Suprapubic skin (tissue), 4 donors: ENCODE data around the gene USP48.

Experiments
- CTCF ChIP-seq, 2 donors: fragments of 200-600 bp in 1 of 2; fragments of 450-650 bp in 1 of 2; sonication (generic) in 1 of 2; IDR thresholded peaks; one replicate each; pipeline ENCODE4 v1.5.1; 2016 to 2019; ENCODE audit warnings: antibody characterized with exemption in 2 of 2, mild to moderate bottlenecking in 1 of 2, moderate library complexity in 1 of 2
- EP300 ChIP-seq: sonication (generic); formaldehyde crosslinking; IDR thresholded peaks from one replicate; pipeline ENCODE4 v1.6.1; 2017; ENCODE audit warnings: antibody characterized with exemption
- POLR2A ChIP-seq, 2 donors: fragments of 450-650 bp; IDR thresholded peaks; one replicate each; pipeline ENCODE4 v1.6.1; 2017; ENCODE audit warnings: antibody characterized with exemption in 2 of 2, mild to moderate bottlenecking in 2 of 2, moderate library complexity in 2 of 2
- POLR2AphosphoS5 ChIP-seq, 3 donors: sonication (generic); formaldehyde crosslinking; IDR thresholded peaks; one replicate each; pipeline ENCODE4 v1.6.1; 2017; ENCODE audit warnings: antibody characterized with exemption in 3 of 3

DNA sequence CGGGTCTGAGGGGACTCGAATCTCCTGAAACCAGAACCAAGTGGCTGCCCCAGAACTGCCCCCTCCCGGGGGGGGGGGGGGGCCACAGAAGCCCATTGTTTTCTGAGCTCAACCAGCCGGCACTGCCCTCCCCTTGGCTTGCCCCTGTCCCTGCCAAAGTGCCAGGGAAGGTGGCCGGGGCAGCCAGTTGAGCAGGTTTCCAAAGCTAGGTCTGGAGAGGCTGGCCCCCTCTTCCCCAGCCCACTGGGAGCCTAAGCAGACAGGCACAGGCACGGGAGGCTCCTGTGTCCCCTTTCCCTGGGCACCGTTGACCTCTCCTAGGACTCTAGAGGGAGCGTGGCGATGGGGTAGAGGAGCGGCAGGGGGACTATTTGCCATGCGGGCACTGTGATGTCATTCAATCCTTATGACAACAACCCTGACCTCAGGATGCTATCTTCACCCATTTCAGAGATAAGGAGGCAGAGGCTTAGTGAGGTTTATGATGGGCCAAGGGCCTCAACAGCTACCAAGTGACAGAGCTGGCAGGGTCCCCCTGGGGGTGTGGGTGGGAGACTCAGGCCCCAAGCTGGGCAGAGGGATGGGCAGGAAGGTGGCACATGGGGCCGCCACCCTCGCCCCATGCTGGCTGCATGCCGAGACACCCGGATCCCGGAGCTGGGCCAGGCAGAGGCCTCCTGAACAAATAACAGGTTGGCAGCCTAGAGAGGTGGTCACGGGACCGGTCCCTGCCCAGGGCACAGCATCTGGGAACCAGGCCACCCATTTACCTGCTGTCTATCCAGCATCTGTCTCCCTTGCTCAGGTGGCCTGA, 148.8 kb downstream of the USP48 start:
- TF ChIP-seq POLR2AphosphoS5 (IDR thresholded peaks at IDR 0.05): no peak
- TF ChIP-seq POLR2A (IDR thresholded peaks at IDR 0.05): no peak
- TF ChIP-seq CTCF (IDR thresholded peaks at IDR 0.05): no peak
- TF ChIP-seq EP300: no peak
